AG09319 (cell line): ENCODE results near the gene SEMA4C.

Source experiments
- DNase-seq: peaks from one replicate; pipeline ENCODE4 v3.0.0-alpha.2; 2010; ENCODE audit warnings: low read depth; ENCODE audit errors: extremely low read depth
- CTCF ChIP-seq: IDR thresholded peaks from 2 replicates; pipeline ENCODE4 v1.5.1; 2011; ENCODE audit warnings: low read depth, mild to moderate bottlenecking, inconsistent platforms, low read length, moderate library complexity

Gene SEMA4C

GRCh38 chr2:96913398-96914202, 43.7 kb upstream of the SEMA4C start:
- no peak for DNase-seq

GRCh38 chr2:96913117-96913397, 43.2 kb upstream of the SEMA4C start:
- DNase-seq, result no peak
- TF ChIP-seq CTCF, result no peak

More at GRCh38 chr2:96913398-96914202, 43.7 kb upstream of the SEMA4C start:
- TF ChIP-seq CTCF, result no peak

GRCh38 chr2:96912346-96913116, 42.7 kb upstream of the SEMA4C start:
- DNase-seq, result no peak
- no peak for TF ChIP-seq CTCF

- DNase-seq, result no peak
- no peak for TF ChIP-seq CTCF
Observed at GRCh38 chr2:96909611-96910021, 39.7 kb upstream of the SEMA4C start.

- TF ChIP-seq CTCF, result no peak; the same call in 1 of the 2 replicates
- DNase-seq, result peak; percentile 43
Observed at GRCh38 chr2:96907115-96908041, 37.5 kb upstream of the SEMA4C start.

- TF ChIP-seq CTCF, result no peak
- DNase-seq, result peak; percentile 31
Observed at GRCh38 chr2:96906729-96907114, 36.8 kb upstream of the SEMA4C start.

- no peak for TF ChIP-seq CTCF
- DNase-seq, result no peak
Observed at GRCh38 chr2:96903815-96904214, 33.9 kb upstream of the SEMA4C start.
